ENCODE measurements around the gene SMAD5.

SMAD5 gene

DNA sequence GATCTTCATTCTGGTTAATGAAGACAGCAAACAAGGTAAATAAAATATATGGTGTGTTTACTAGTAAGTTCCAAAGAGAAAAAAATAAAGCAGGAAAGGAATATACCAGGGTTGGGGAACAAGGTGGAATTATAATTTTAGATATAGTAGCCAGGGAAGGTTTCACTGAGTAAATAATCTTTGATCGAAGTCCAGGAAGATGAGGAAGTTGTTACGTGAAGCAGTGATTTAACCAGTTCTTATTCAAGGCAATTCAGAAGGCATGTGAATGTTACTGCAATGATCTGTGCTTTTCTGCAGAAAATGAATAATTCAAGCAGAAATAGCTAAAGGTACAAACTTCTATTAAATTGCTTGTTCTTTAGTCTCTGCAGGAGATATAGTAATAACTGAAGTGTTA lies 54.2 kb downstream of the SMAD5 start:
- 100% methylated on average over 2 of the region's 2 CpGs for WGBS
- H4K91ac ChIP-seq (ENCODE audit: low read length), result no peak overlapping the region
- H3K4ac ChIP-seq (ENCODE audit: low read depth in 1 of 2, low read length in 2 of 2), result no peak overlapping the region
- peaks cover 19 to 37% of the 10 kb centered on the region in 2 experiments for H3K36me3 ChIP-seq (ENCODE audit: control insufficient read depth in 1 of 2, insufficient read depth in 2 of 2, low read depth in 1 of 2, low read length in 2 of 2)
- no peak overlapping the region for H2BK5ac ChIP-seq (ENCODE audit: low read depth, low read length, poor library complexity, severe bottlenecking)
- H3K14ac ChIP-seq (ENCODE audit: low read length in 2 of 2), result no peak overlapping the region
- peaks cover 5% of the 10 kb centered on the region for H3K4me1 ChIP-seq (ENCODE audit: control insufficient read depth, insufficient read depth, low read depth, low read length)
- no peak overlapping the region for H3K4me2 ChIP-seq (ENCODE audit: low read length, poor library complexity, severe bottlenecking)
- no peak overlapping the region for H2BK120ac ChIP-seq (ENCODE audit: low read depth, low read length)
- no peak overlapping the region for H2AFZ ChIP-seq (ENCODE audit: low read depth, low read length)
- H3K79me1 ChIP-seq (replicated peaks; ENCODE audit: low read length, poor library complexity, severe bottlenecking), result peaks cover 3% of the 10 kb centered on the region
- no peak overlapping the region for H2BK15ac ChIP-seq (ENCODE audit: low read depth, poor library complexity, severe bottlenecking)
- H2AK5ac ChIP-seq (ENCODE audit: low read length, severe bottlenecking), result no peak overlapping the region
- no peak overlapping the region for H3K23ac ChIP-seq (ENCODE audit: low read length in 2 of 2)
- H3K27ac ChIP-seq (ENCODE audit: low read length, poor library complexity, severe bottlenecking), result no peak overlapping the region
- H3K27me3 ChIP-seq (ENCODE audit: control insufficient read depth in 1 of 2, insufficient read depth in 1 of 2, low read length in 2 of 2), result peaks cover 16 to 23% of the 10 kb centered on the region in 2 experiments
- no peak for DNase-seq
- no peak overlapping the region for H2BK12ac ChIP-seq (ENCODE audit: low read length in 2 of 2)
- no peak overlapping the region for H3K18ac ChIP-seq (ENCODE audit: low read depth in 1 of 2, low read length in 2 of 2)
- no peak overlapping the region for H3K4me3 ChIP-seq (ENCODE audit: insufficient read depth in 1 of 2, low read depth in 1 of 2, low read length in 2 of 2)
- H3K9ac ChIP-seq (ENCODE audit: low read length), result no peak overlapping the region
- no peaks in the 10 kb centered on the region for H3K9me3 ChIP-seq (ENCODE audit: control insufficient read depth, low read length)
- no peak overlapping the region for H4K8ac ChIP-seq (ENCODE audit: low read length)

DNA sequence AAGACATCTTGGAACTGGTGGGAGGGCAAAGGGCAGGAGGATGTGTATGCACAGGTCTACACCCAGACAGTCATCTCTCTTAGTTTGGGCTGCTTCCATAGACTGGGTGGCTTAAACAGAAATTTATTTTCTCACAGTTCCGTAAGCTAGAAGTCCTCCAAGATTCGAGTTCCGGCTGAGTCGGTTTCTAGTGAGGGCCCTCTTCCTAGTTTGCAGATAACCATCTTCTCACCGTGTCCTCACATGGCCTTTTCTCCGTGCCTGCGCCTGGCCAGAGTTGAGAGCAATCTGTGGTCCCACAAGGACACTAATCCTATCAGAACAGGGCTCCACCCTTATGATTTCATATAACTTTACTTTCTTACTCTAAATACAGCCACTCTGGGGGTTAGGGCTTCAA lies 56.2 kb downstream of the SMAD5 start:
- no peak overlapping the region for H2BK12ac ChIP-seq (ENCODE audit: low read length in 2 of 2)
- no peak overlapping the region for H4K91ac ChIP-seq (ENCODE audit: low read length)
- no peak overlapping the region for H4K8ac ChIP-seq (ENCODE audit: low read length)
- H3K4me3 ChIP-seq (ENCODE audit: insufficient read depth in 1 of 2, low read depth in 1 of 2, low read length in 2 of 2), result no peak overlapping the region
- H2AK5ac ChIP-seq (ENCODE audit: low read length, severe bottlenecking), result no peak overlapping the region
- DNase-seq, result no peak
- no peak overlapping the region for H3K4me2 ChIP-seq (ENCODE audit: low read length, poor library complexity, severe bottlenecking)
- peaks cover 19 to 36% of the 10 kb centered on the region in 2 experiments for H3K36me3 ChIP-seq (ENCODE audit: control insufficient read depth in 1 of 2, insufficient read depth in 2 of 2, low read depth in 1 of 2, low read length in 2 of 2)
- no peak overlapping the region for H2BK5ac ChIP-seq (ENCODE audit: low read depth, low read length, poor library complexity, severe bottlenecking)
- peaks cover 22% of the 10 kb centered on the region for H3K4me1 ChIP-seq (ENCODE audit: control insufficient read depth, insufficient read depth, low read depth, low read length)
- H3K27ac ChIP-seq (ENCODE audit: low read length, poor library complexity, severe bottlenecking), result no peak overlapping the region
- H3K27me3 ChIP-seq (ENCODE audit: control insufficient read depth in 1 of 2, insufficient read depth in 1 of 2, low read length in 2 of 2), result peaks cover 27 to 43% of the 10 kb centered on the region in 2 experiments
- H2AFZ ChIP-seq (ENCODE audit: low read depth, low read length), result no peak overlapping the region
- no peaks in the 10 kb centered on the region for H3K9me3 ChIP-seq (ENCODE audit: control insufficient read depth, low read length)
- H3K18ac ChIP-seq (ENCODE audit: low read depth in 1 of 2, low read length in 2 of 2), result no peak overlapping the region
- peaks cover 1% of the 10 kb centered on the region for H3K79me1 ChIP-seq (replicated peaks; ENCODE audit: low read length, poor library complexity, severe bottlenecking)
- H3K14ac ChIP-seq (ENCODE audit: low read length in 2 of 2), result no peak overlapping the region
- H3K23ac ChIP-seq (ENCODE audit: low read length in 2 of 2), result no peak overlapping the region
- no peak overlapping the region for H2BK15ac ChIP-seq (ENCODE audit: low read depth, poor library complexity, severe bottlenecking)
- H2BK120ac ChIP-seq (ENCODE audit: low read depth, low read length), result no peak overlapping the region
- H3K9ac ChIP-seq (ENCODE audit: low read length), result no peak overlapping the region
- H3K4ac ChIP-seq (ENCODE audit: low read depth in 1 of 2, low read length in 2 of 2), result no peak overlapping the region
- WGBS, result 93% methylated on average over 7 of the region's 7 CpGs

DNA sequence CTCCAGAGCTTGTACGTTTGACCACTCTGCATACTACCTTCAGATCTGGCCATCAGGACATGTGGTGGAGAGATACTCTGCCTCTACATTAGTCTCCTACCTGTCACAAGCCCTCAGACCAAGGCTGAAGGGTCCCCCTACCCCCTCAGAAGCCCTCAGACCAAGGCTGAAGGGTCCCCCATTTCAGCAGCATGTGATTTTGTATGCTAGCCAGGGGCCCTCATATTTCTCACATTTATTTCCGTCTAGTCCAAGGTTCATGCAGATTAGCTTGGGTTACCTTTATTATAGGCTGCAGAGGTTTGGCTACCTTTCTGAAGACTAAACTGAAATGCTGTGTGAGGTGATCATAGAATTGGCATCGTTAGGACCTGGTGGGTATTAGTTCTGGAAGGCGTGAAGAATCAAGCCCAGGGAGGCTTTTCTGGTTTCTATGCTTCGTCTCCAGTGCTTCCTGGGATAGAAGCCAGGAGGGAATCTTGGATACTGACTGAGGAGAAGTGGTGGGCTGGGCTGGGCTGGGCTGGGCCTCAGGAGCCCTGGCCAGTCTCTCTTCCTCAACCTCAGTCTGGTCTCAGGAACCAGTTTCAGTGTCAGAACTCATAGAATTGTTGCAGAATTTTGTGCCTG lies 57.6 kb downstream of the SMAD5 start:
- Histone ChIP-seq H3K14ac (ENCODE audit: low read length in 2 of 2) (no peak overlapping the region), H2BK120ac (ENCODE audit: low read depth, low read length) (no peak overlapping the region), H3K18ac (ENCODE audit: low read depth in 1 of 2, low read length in 2 of 2) (no peak overlapping the region), H3K23ac (ENCODE audit: low read length in 2 of 2) (no peak overlapping the region), H3K9me3 (ENCODE audit: control insufficient read depth, low read length) (no peaks in the 10 kb centered on the region), H2BK15ac (ENCODE audit: low read depth, poor library complexity, severe bottlenecking) (no peak overlapping the region), H3K4me2 (ENCODE audit: low read length, poor library complexity, severe bottlenecking) (no peak overlapping the region), H2BK5ac (ENCODE audit: low read depth, low read length, poor library complexity, severe bottlenecking) (no peak overlapping the region), H3K36me3 (ENCODE audit: control insufficient read depth in 1 of 2, insufficient read depth in 2 of 2, low read depth in 1 of 2, low read length in 2 of 2) (peaks cover 19 to 36% of the 10 kb centered on the region in 2 experiments), H4K91ac (ENCODE audit: low read length) (no peak overlapping the region), H2BK12ac (ENCODE audit: low read length in 2 of 2) (no peak overlapping the region), H3K4ac (ENCODE audit: low read depth in 1 of 2, low read length in 2 of 2) (no peak overlapping the region), H3K79me1 (replicated peaks; ENCODE audit: low read length, poor library complexity, severe bottlenecking) (peaks cover 1% of the 10 kb centered on the region), H2AK5ac (ENCODE audit: low read length, severe bottlenecking) (no peak overlapping the region), H3K4me1 (ENCODE audit: control insufficient read depth, insufficient read depth, low read depth, low read length) (peaks cover 22% of the 10 kb centered on the region), H3K27ac (ENCODE audit: low read length, poor library complexity, severe bottlenecking) (no peak overlapping the region), H3K4me3 (ENCODE audit: insufficient read depth in 1 of 2, low read depth in 1 of 2, low read length in 2 of 2) (no peak overlapping the region), H3K27me3 (ENCODE audit: control insufficient read depth in 1 of 2, insufficient read depth in 1 of 2, low read length in 2 of 2) (peaks cover 36 to 57% of the 10 kb centered on the region in 2 experiments), H2AFZ (ENCODE audit: low read depth, low read length) (no peak overlapping the region), H3K9ac (ENCODE audit: low read length) (no peak overlapping the region), H4K8ac (ENCODE audit: low read length) (no peak overlapping the region)
- no peak for DNase-seq
- WGBS, result 77% methylated on average over 5 of the region's 5 CpGs

DNA sequence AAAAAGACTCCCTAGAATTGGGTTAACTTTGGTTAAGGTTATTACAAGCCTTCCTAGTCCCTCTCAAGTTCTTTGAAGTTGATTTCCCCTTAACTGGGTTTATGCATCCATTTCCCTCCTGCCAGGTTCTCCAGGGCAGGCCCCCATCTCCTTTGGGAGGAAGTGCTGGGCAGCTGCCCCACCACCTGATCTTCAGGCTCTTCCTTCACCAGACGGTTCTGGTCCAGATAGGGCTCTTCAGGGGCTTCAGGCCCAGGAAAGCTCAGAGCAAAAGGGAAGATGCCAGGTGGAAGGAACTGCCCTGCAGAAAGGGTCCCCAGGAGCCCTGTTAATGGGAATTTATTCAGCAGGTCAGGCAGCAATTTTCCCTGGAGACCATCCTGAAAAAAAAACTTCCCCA lies 58.3 kb downstream of the SMAD5 start:
- no peaks in the 10 kb centered on the region for H3K79me1 ChIP-seq (replicated peaks; ENCODE audit: low read length, poor library complexity, severe bottlenecking)
- H2AFZ ChIP-seq (ENCODE audit: low read depth, low read length), result no peak overlapping the region
- H4K91ac ChIP-seq (ENCODE audit: low read length), result no peak overlapping the region
- H2AK5ac ChIP-seq (ENCODE audit: low read length, severe bottlenecking), result no peak overlapping the region
- 53% methylated on average over 1 of the region's 1 CpG for WGBS
- H2BK12ac ChIP-seq (ENCODE audit: low read length in 2 of 2), result no peak overlapping the region
- H3K4me3 ChIP-seq (ENCODE audit: insufficient read depth in 1 of 2, low read depth in 1 of 2, low read length in 2 of 2), result no peak overlapping the region
- no peak overlapping the region for H2BK120ac ChIP-seq (ENCODE audit: low read depth, low read length)
- no peak overlapping the region for H3K4me2 ChIP-seq (ENCODE audit: low read length, poor library complexity, severe bottlenecking)
- peaks cover 19 to 34% of the 10 kb centered on the region in 2 experiments for H3K36me3 ChIP-seq (ENCODE audit: control insufficient read depth in 1 of 2, insufficient read depth in 2 of 2, low read depth in 1 of 2, low read length in 2 of 2)
- H3K27ac ChIP-seq (ENCODE audit: low read length, poor library complexity, severe bottlenecking), result no peak overlapping the region
- peaks cover 38 to 62% of the 10 kb centered on the region in 2 experiments for H3K27me3 ChIP-seq (ENCODE audit: control insufficient read depth in 1 of 2, insufficient read depth in 1 of 2, low read length in 2 of 2)
- H4K8ac ChIP-seq (ENCODE audit: low read length), result no peak overlapping the region
- no peak overlapping the region for H3K14ac ChIP-seq (ENCODE audit: low read length in 2 of 2)
- H3K9me3 ChIP-seq (ENCODE audit: control insufficient read depth, low read length), result no peaks in the 10 kb centered on the region
- H3K9ac ChIP-seq (ENCODE audit: low read length), result no peak overlapping the region
- peaks cover 22% of the 10 kb centered on the region for H3K4me1 ChIP-seq (ENCODE audit: control insufficient read depth, insufficient read depth, low read depth, low read length)
- H2BK15ac ChIP-seq (ENCODE audit: low read depth, poor library complexity, severe bottlenecking), result no peak overlapping the region
- H3K4ac ChIP-seq (ENCODE audit: low read depth in 1 of 2, low read length in 2 of 2), result no peak overlapping the region
- no peak overlapping the region for H2BK5ac ChIP-seq (ENCODE audit: low read depth, low read length, poor library complexity, severe bottlenecking)
- no peak overlapping the region for H3K23ac ChIP-seq (ENCODE audit: low read length in 2 of 2)
- DNase-seq, result no peak
- H3K18ac ChIP-seq (ENCODE audit: low read depth in 1 of 2, low read length in 2 of 2), result no peak overlapping the region

Data from mesenchymal stem cell (in vitro differentiated cells and primary cell).